GM19043 (cell line): Measurements from ENCODE around the gene PUSL1.

ENCODE experiments used
- ATAC-seq: cut with Tn5 transposase; IDR thresholded peaks from one replicate; pipeline ENCODE4 v1.9.1; 2021; ENCODE audit warnings: low read depth; ENCODE audit not compliant: unreplicated experiment

The PUSL1 gene

GRCh38 chr1:1278620-1279019, 29.8 kb upstream of the PUSL1 start:
- no peak for ATAC-seq

GRCh38 chr1:1279028-1279427, 29.4 kb upstream of the PUSL1 start:
- ATAC-seq: no peak

- no peak for ATAC-seq
Observed at GRCh38 chr1:1280782-1281481, 27.5 kb upstream of the PUSL1 start.

GRCh38 chr1:1281533-1282321, 26.7 kb upstream of the PUSL1 start:
- ATAC-seq: no peak

- ATAC-seq: no peak
Observed at GRCh38 chr1:1282998-1283397, 25.4 kb upstream of the PUSL1 start.

- ATAC-seq: no peak
Observed at GRCh38 chr1:1283821-1284220, 24.6 kb upstream of the PUSL1 start.

- no peak for ATAC-seq
Observed at GRCh38 chr1:1284221-1285101, 23.9 kb upstream of the PUSL1 start.

- no peak for ATAC-seq
Observed at GRCh38 chr1:1285102-1285571, 23.3 kb upstream of the PUSL1 start.

- no peak for ATAC-seq
Observed at GRCh38 chr1:1285611-1286311, 22.6 kb upstream of the PUSL1 start.

- no peak for ATAC-seq
Observed at GRCh38 chr1:1286313-1287261, 21.8 kb upstream of the PUSL1 start.

- no peak for ATAC-seq
Observed at GRCh38 chr1:1287288-1288110, 20.9 kb upstream of the PUSL1 start.

- no peak for ATAC-seq
Observed at GRCh38 chr1:1290238-1290731, 18.1 kb upstream of the PUSL1 start.

GRCh38 chr1:1291023-1291528, 17.3 kb upstream of the PUSL1 start:
- no peak for ATAC-seq

GRCh38 chr1:1291548-1292441, 16.6 kb upstream of the PUSL1 start:
- no peak for ATAC-seq

- no peak for ATAC-seq
Observed at GRCh38 chr1:1292442-1292779, 16.0 kb upstream of the PUSL1 start.

- ATAC-seq: no peak
Observed at GRCh38 chr1:1292851-1293250, 15.5 kb upstream of the PUSL1 start.
